Ovary (tissue), 9 donors: ENCODE measurements around the gene ANKRD2. TPM values are rescaled to one million over a fixed set of nuclear protein-coding genes. Genes with fewer than 3 reads are reported as not detected.

Experiments used
- DNase-seq, 5 donors: peaks; one replicate each; pipeline ENCODE4 v3.0.0-alpha.2; 2019 to 2020
- H3K27ac ChIP-seq, 2 donors: fragments of 200-600 bp; one replicate each; pipeline versions ENCODE4 v1.5.1 to v1.8.0; 2019 to 2022
- H3K27me3 ChIP-seq: fragments of 200-600 bp; one replicate; pipeline ENCODE4 v1.8.0; 2022
- H3K36me3 ChIP-seq: fragments of 200-600 bp; sonication (generic); one replicate; pipeline ENCODE4 v1.5.1; 2019
- H3K4me1 ChIP-seq: one replicate; pipeline ENCODE4 v1.8.1; 2013; ENCODE audit warnings: mild to moderate bottlenecking, moderate library complexity; ENCODE audit not compliant: insufficient read depth
- H3K4me3 ChIP-seq: fragments of 200-600 bp; sonication (generic); one replicate; pipeline ENCODE4 v1.5.1; 2017
- H3K9me3 ChIP-seq, 2 donors: fragments of 200-600 bp in 1 of 2; sonication (generic) in 1 of 2; one replicate each; pipeline versions ENCODE4 v1.5.1 to v1.8.1; 2013 to 2019; ENCODE audit warnings: mild to moderate bottlenecking in 1 of 2, moderate library complexity in 1 of 2
- EP300 ChIP-seq: sonication (generic); formaldehyde crosslinking; IDR thresholded peaks from one replicate; pipeline ENCODE4 v1.6.1; 2017; ENCODE audit warnings: antibody characterized with exemption
- POLR2A ChIP-seq: fragments of 450-650 bp; IDR thresholded peaks from one replicate; pipeline ENCODE4 v1.6.1; 2017; ENCODE audit warnings: antibody characterized with exemption, mild to moderate bottlenecking, moderate library complexity
- WGBS, 3 donors: extraction: QIAGEN DNeasy Blood & Tissue Kit in 1 of 3; methylation state at CpG; one replicate each; pipeline versions ENCODE4 v1.1.5 to v1.1.7; 2013 to 2017; 5-methylcytosine and 5-hydroxymethylcytosine counted together
- intact Hi-C, 4 donors: fragments of 100-400 bp; cut with DNase I; formaldehyde crosslinking; loops; one replicate each; pipeline versions ENCODE4 v1.11.0 to v1.15.1; 2022 to 2023
- polyA plus RNA-seq, 2 donors: library from polyadenylated mRNA; stranded (reverse); fragments of 200-250 nt in 1 of 2; fragments of 350-450 nt in 1 of 2; fragmentation: Illumina TruSeq in 1 of 2; extraction: RNeasy Lipid Tissue Mini Kit (QIAGEN cat#74804) in 1 of 2; gene quantifications; one replicate each; pipeline ENCODE4 v1.2.3, GENCODE V29; 2013 to 2014
- total RNA-seq, 7 donors: library from RNA; depleted of rRNA in 2 of 7; stranded (reverse); fragments of >200 nt in 2 of 7; fragmentation: NEBNext Ultra II Directional in 3 of 7; extraction: Animal tissue kit (Norgen Biotek cat#: 25700) in 3 of 7; gene quantifications; one replicate each; pipeline versions ENCODE4 v1.1.0 to v1.2.4, GENCODE V29; 2016 to 2023
- TF ChIP-seq, protein P1 (sequence below), 3 donors: fragments of 450-650 bp in 2 of 3; fragments of 200-600 bp in 1 of 3; IDR thresholded peaks; one replicate each; pipeline versions ENCODE4 v1.5.1 to v1.8.0; 2016 to 2022; ENCODE audit warnings: antibody characterized with exemption in 3 of 3, mild to moderate bottlenecking in 1 of 3
- donor health status: DM: no; HTN: no; CAD: no; lungs with moderate emphysema.
- donor health status: DM: no; HTN: no; CAD: no.
- donor health status: Bipolar disorder and iron deficiency.
- donor health status: DM: yes; HTN: yes; CAD: no.
- donor health status: DM: no; HTN: no; CAD: no.
- donor health status: DM: yes; HTN: yes; CAD: no.

Gene ANKRD2
- total and polyA plus RNA-seq, 9 donors: 0.11 to 0.46 (median 0.37) TPM; not detected in 4

DNA sequence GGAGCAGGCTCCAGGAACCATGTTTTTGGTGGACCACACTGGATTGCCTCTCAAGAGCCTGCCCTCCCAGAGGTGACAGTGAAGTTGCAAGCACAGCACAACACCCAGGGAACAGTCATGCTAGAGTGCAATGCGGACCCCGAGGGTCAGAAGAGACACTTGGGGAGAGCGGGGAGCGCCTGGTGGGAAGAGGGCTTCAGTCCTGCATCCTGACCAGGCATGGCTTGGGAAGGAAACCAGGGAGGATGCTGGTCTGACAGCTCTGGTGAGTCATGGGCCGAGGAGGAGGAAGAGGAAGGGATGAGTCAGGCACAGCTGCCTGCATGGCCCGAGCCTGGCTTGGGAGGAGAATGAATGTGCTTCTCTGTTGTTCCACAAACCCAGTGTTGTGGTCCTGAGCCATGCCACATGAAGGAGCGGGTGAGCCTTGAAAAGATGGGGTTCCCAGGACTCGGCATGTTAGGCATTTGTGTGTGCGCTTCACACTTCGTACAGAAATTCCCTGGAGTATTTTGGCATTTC, 29.5 kb upstream of the ANKRD2 start:
- Histone ChIP-seq H3K4me1 (peaks cover 23% of the 10 kb centered on the region), H3K27me3 (no peaks in the 10 kb centered on the region)
- WGBS, 3 donors: 40 to 52% (median 46%) methylated on average over 10 of the region's 10 CpGs

GRCh38 chr10:97546456-97547270, 25.9 kb upstream of the ANKRD2 start:
- intact Hi-C loops: loop anchor here in 1 of 4 donors (10.0 kb wide), 1 partner anchor 52 kb away; the partner anchor contains the start of genes MMS19 and UBTD1
- no peak overlapping the region for H3K4me3 ChIP-seq
- no peaks in the 10 kb centered on the region for H3K36me3 ChIP-seq
- TF ChIP-seq POLR2A (no peak), EP300 (no peak)
- TF ChIP-seq, protein P1, sequence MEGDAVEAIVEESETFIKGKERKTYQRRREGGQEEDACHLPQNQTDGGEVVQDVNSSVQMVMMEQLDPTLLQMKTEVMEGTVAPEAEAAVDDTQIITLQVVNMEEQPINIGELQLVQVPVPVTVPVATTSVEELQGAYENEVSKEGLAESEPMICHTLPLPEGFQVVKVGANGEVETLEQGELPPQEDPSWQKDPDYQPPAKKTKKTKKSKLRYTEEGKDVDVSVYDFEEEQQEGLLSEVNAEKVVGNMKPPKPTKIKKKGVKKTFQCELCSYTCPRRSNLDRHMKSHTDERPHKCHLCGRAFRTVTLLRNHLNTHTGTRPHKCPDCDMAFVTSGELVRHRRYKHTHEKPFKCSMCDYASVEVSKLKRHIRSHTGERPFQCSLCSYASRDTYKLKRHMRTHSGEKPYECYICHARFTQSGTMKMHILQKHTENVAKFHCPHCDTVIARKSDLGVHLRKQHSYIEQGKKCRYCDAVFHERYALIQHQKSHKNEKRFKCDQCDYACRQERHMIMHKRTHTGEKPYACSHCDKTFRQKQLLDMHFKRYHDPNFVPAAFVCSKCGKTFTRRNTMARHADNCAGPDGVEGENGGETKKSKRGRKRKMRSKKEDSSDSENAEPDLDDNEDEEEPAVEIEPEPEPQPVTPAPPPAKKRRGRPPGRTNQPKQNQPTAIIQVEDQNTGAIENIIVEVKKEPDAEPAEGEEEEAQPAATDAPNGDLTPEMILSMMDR (IDR thresholded peaks at IDR 0.05): no peak
- H3K4me1 ChIP-seq: peaks cover 14% of the 10 kb centered on the region
- H3K9me3 ChIP-seq: no peaks in the 10 kb centered on the region
- 79 to 87% (median 82%) methylated on average over 18 of the region's 18 CpGs for WGBS, 3 donors
- DNase-seq: peak in 1 of 5 donors; percentile 19
- H3K27ac ChIP-seq: no peak overlapping the region
- no peaks in the 10 kb centered on the region for H3K27me3 ChIP-seq

More for the DNA sequence above, 29.5 kb upstream of the ANKRD2 start:
- H3K36me3 ChIP-seq: no peaks in the 10 kb centered on the region
- no peaks in the 10 kb centered on the region for H3K9me3 ChIP-seq
- no peak overlapping the region for H3K4me3 ChIP-seq
- H3K27ac ChIP-seq: peak overlapping the region; percentile 75 to 79
- TF ChIP-seq EP300 (no peak), POLR2A (no peak)
- TF ChIP-seq, protein P1 (IDR thresholded peaks at IDR 0.05): no peak
- peak; percentile 71 to 83 (median 74) for DNase-seq
- intact Hi-C loops: loop anchor here in 3 of 4 donors (2.0 to 10.0 kb wide), 3 partner anchors 41 to 48 kb away; partner anchors contain the start of genes MMS19 (in 2 of the 3) and UBTD1 (in 2 of the 3)

GRCh38 chr10:97547271-97547600, 25.3 kb upstream of the ANKRD2 start:
- no peaks in the 10 kb centered on the region for H3K27me3 ChIP-seq
- TF ChIP-seq POLR2A: no peak
- TF ChIP-seq, protein P1 (IDR thresholded peaks at IDR 0.05): no peak
- TF ChIP-seq EP300: no peak
- intact Hi-C loops: loop anchor here in 1 of 4 donors (10.0 kb wide), 1 partner anchor 52 kb away; the partner anchor contains the start of genes MMS19 and UBTD1
- H3K36me3 ChIP-seq: no peaks in the 10 kb centered on the region
- no peak for DNase-seq
- H3K27ac ChIP-seq: no peak overlapping the region
- no peak overlapping the region for H3K4me3 ChIP-seq
- H3K9me3 ChIP-seq: no peaks in the 10 kb centered on the region
- H3K4me1 ChIP-seq: peaks cover 12% of the 10 kb centered on the region
- 48 to 67% (median 64%) methylated on average over 4 of the region's 4 CpGs for WGBS, 3 donors

DNA sequence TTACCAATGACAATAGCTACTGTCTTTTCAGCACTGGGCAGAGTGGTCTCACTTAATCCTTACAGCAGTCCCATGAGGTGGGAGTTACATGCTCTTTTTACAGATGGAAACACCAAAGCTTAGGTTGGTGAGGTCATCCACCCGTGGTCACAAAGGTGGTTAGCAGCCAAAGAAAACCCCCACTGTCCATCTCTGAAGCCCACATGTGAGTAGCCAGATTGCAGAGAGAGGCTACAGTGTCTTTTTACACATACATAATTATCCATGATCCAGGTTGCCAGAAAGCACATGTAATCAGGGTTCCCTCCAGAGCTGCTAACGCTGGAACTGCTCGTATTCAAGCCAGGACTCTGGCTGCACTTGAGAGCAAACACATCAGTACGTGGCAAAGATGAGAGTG, 24.6 kb upstream of the ANKRD2 start:
- Histone ChIP-seq H3K27ac (no peak overlapping the region), H3K4me1 (peaks cover 5% of the 10 kb centered on the region), H3K27me3 (no peaks in the 10 kb centered on the region), H3K36me3 (no peaks in the 10 kb centered on the region), H3K4me3 (no peak overlapping the region), H3K9me3 (no peaks in the 10 kb centered on the region)
- peak in 1 of 5 donors; percentile 19 for DNase-seq
- TF ChIP-seq, protein P1 (IDR thresholded peaks at IDR 0.05): no peak
- TF ChIP-seq POLR2A (no peak), EP300 (no peak)
- 50 to 66% (median 65%) methylated on average over 4 of the region's 4 CpGs for WGBS, 3 donors
- intact Hi-C loops: loop anchor here in 1 of 4 donors (10.0 kb wide), 1 partner anchor 53 kb away; the partner anchor contains the start of genes MMS19 and UBTD1
